Ectodermal cell (in vitro differentiated cells): ENCODE results near the gene CALM3.

Source experiments
- H3K27ac ChIP-seq: 2 replicates; pipeline ENCODE4 v1.7.0; 2013; ENCODE audit warnings: mild to moderate bottlenecking, low read depth, low read length; ENCODE audit not compliant: insufficient read depth, poor library complexity, severe bottlenecking
- H3K27me3 ChIP-seq: 2 replicates; pipeline ENCODE4 v1.7.0; 2013; ENCODE audit warnings: mild to moderate bottlenecking, low read length; ENCODE audit not compliant: insufficient read depth, control insufficient read depth, poor library complexity, severe bottlenecking
- H3K36me3 ChIP-seq: one replicate; pipeline ENCODE4 v1.7.0; 2013; ENCODE audit warnings: low read length; ENCODE audit not compliant: control insufficient read depth, insufficient read depth
- H3K4me1 ChIP-seq: one replicate; pipeline ENCODE4 v1.7.0; 2013; ENCODE audit warnings: low read length; ENCODE audit not compliant: control insufficient read depth, insufficient read depth
- H3K4me3 ChIP-seq: 2 replicates; pipeline ENCODE4 v1.7.0; 2013; ENCODE audit warnings: low read depth, low read length, control low read depth; ENCODE audit not compliant: insufficient read depth
- H3K9me3 ChIP-seq: 2 replicates; pipeline ENCODE4 v1.7.0; 2013; ENCODE audit warnings: mild to moderate bottlenecking, low read length, moderate library complexity; ENCODE audit not compliant: control insufficient read depth
- WGBS, 2 experiments: methylation state at CpG; one replicate each; pipeline ENCODE4 v1.1.7; 2013; ENCODE audit warnings: missing lambda C conversion rate in 2 of 2; 5-methylcytosine and 5-hydroxymethylcytosine counted together

CALM3 gene

GRCh38 chr19:46599716-46600373 is 1.3 kb upstream of the CALM3 start:
- no peaks in the 10 kb centered on the region for H3K36me3 ChIP-seq
- peak overlapping the region; percentile 92 for H3K4me3 ChIP-seq
- H3K9me3 ChIP-seq = no peaks in the 10 kb centered on the region
- WGBS, 2 experiments = 63 to 69% methylated on average over 7 to 9 of the region's 9 CpGs
- H3K4me1 ChIP-seq = peaks cover 26% of the 10 kb centered on the region
- H3K27me3 ChIP-seq = no peaks in the 10 kb centered on the region
- peak overlapping the region; percentile 99 for H3K27ac ChIP-seq

GRCh38 chr19:46600384-46601317 is 479 bp upstream of the CALM3 start:
- Histone ChIP-seq H3K4me1 (peaks cover 28% of the 10 kb centered on the region), H3K27me3 (no peaks in the 10 kb centered on the region), H3K36me3 (peaks cover 4% of the 10 kb centered on the region), H3K27ac (peak overlapping the region; percentile 99), H3K9me3 (no peaks in the 10 kb centered on the region), H3K4me3 (peak overlapping the region; percentile 92)
- 2% methylated on average over 93 of the region's 93 CpGs for WGBS, 2 experiments

GRCh38 chr19:46602392-46603194 is 1.5 kb downstream of the CALM3 start:
- Histone ChIP-seq H3K36me3 (peaks cover 23% of the 10 kb centered on the region), H3K27ac (no peak overlapping the region)

GRCh38 chr19:46603195-46603637 is 2.1 kb downstream of the CALM3 start:
- peaks cover 29% of the 10 kb centered on the region for H3K36me3 ChIP-seq
- H3K4me3 ChIP-seq = peak overlapping the region; percentile 92
- 84 to 85% methylated on average over 2 of the region's 2 CpGs for WGBS, 2 experiments
- no peaks in the 10 kb centered on the region for H3K9me3 ChIP-seq
- no peaks in the 10 kb centered on the region for H3K27me3 ChIP-seq
- H3K4me1 ChIP-seq = peaks cover 28% of the 10 kb centered on the region
- no peak overlapping the region for H3K27ac ChIP-seq

More at GRCh38 chr19:46602392-46603194, 1.5 kb downstream of the CALM3 start:
- WGBS, 2 experiments = 43 to 44% methylated on average over 23 of the region's 23 CpGs
- H3K4me3 ChIP-seq = peak overlapping the region; percentile 92
- H3K4me1 ChIP-seq = peaks cover 28% of the 10 kb centered on the region
- H3K9me3 ChIP-seq = no peaks in the 10 kb centered on the region
- no peaks in the 10 kb centered on the region for H3K27me3 ChIP-seq

- WGBS, 2 experiments = 79 to 86% methylated on average over 9 of the region's 9 CpGs
- Histone ChIP-seq H3K27ac (no peak overlapping the region), H3K4me3 (no peak overlapping the region), H3K9me3 (no peaks in the 10 kb centered on the region), H3K36me3 (peaks cover 34% of the 10 kb centered on the region), H3K27me3 (no peaks in the 10 kb centered on the region), H3K4me1 (peaks cover 28% of the 10 kb centered on the region)
Observed at GRCh38 chr19:46603752-46604231, 2.7 kb downstream of the CALM3 start.

- Histone ChIP-seq H3K9me3 (no peaks in the 10 kb centered on the region), H3K27me3 (no peaks in the 10 kb centered on the region), H3K36me3 (peaks cover 44% of the 10 kb centered on the region), H3K27ac (no peak overlapping the region), H3K4me1 (peaks cover 28% of the 10 kb centered on the region), H3K4me3 (no peak overlapping the region)
- 76 to 78% methylated on average over 13 of the region's 13 CpGs for WGBS, 2 experiments
Observed at GRCh38 chr19:46604781-46605355, 3.7 kb downstream of the CALM3 start.

GRCh38 chr19:46605356-46605821 is 4.3 kb downstream of the CALM3 start:
- no peaks in the 10 kb centered on the region for H3K9me3 ChIP-seq
- no peak overlapping the region for H3K4me3 ChIP-seq
- no peaks in the 10 kb centered on the region for H3K27me3 ChIP-seq
- peaks cover 28% of the 10 kb centered on the region for H3K4me1 ChIP-seq
- whole genome bisulfite sequencing, 2 experiments = 93 to 94% methylated on average over 16 of the region's 16 CpGs
- H3K36me3 ChIP-seq = peaks cover 46% of the 10 kb centered on the region
- no peak overlapping the region for H3K27ac ChIP-seq

- peaks cover 51% of the 10 kb centered on the region for H3K36me3 ChIP-seq
- no peak overlapping the region for H3K27ac ChIP-seq
- H3K9me3 ChIP-seq = no peaks in the 10 kb centered on the region
- 94 to 97% methylated on average over 11 of the region's 11 CpGs for WGBS, 2 experiments
- no peak overlapping the region for H3K4me3 ChIP-seq
- no peaks in the 10 kb centered on the region for H3K27me3 ChIP-seq
- peaks cover 28% of the 10 kb centered on the region for H3K4me1 ChIP-seq
Observed at GRCh38 chr19:46606019-46606418, 4.9 kb downstream of the CALM3 start.

GRCh38 chr19:46606681-46607447 is 5.7 kb downstream of the CALM3 start:
- Histone ChIP-seq H3K4me1 (peaks cover 28% of the 10 kb centered on the region), H3K27ac (no peak overlapping the region), H3K9me3 (no peaks in the 10 kb centered on the region), H3K36me3 (peaks cover 52% of the 10 kb centered on the region), H3K4me3 (no peak overlapping the region), H3K27me3 (no peaks in the 10 kb centered on the region)
- WGBS, 2 experiments = 92 to 98% methylated on average over 12 of the region's 12 CpGs
